Sigmoid colon (tissue), 4 donors: Measurements from ENCODE around the gene PCDHGA6.

Source experiments
- CTCF ChIP-seq, 4 experiments: fragments of 450-650 bp in 3 of 4; fragments of 200-600 bp in 1 of 4; IDR thresholded peaks; one replicate each; pipeline ENCODE4 v1.5.1; 2016 to 2019; ENCODE audit warnings: antibody characterized with exemption in 4 of 4, mild to moderate bottlenecking in 3 of 4, moderate library complexity in 2 of 4
- EP300 ChIP-seq, 4 donors: sonication (generic); formaldehyde crosslinking; IDR thresholded peaks; one replicate each; pipeline ENCODE4 v1.6.1; 2017; ENCODE audit warnings: antibody characterized with exemption in 4 of 4
- POLR2A ChIP-seq, 2 donors: fragments of 450-650 bp; IDR thresholded peaks; one replicate each; pipeline ENCODE4 v1.6.1; 2016; ENCODE audit warnings: antibody characterized with exemption in 2 of 2, mild to moderate bottlenecking in 2 of 2, moderate library complexity in 2 of 2

- TF ChIP-seq CTCF (IDR thresholded peaks at IDR 0.05), result no peak
- TF ChIP-seq EP300 (IDR thresholded peaks at IDR 0.05), result no peak
- TF ChIP-seq POLR2A (IDR thresholded peaks at IDR 0.05), result no peak
Measured at GRCh38 chr5:141399555-141400258, 26.0 kb downstream of the PCDHGA6 start.
